Left lung (tissue), 10 donors: ENCODE measurements around the gene ARL10. TPM values are rescaled to one million over a fixed set of nuclear protein-coding genes. Genes with fewer than 3 reads are reported as not detected.

Source experiments
- ATAC-seq: fragments of 200-7000 bp; cut with Tn5 transposase; one replicate; pipeline ENCODE4 v1.9.1; 2020; ENCODE audit warnings: moderate library complexity
- DNase-seq, 4 donors: peaks; one replicate each; pipeline ENCODE4 v3.0.0-alpha.2; 2013 to 2020
- H3K27ac ChIP-seq, 2 donors: fragments of 200-600 bp; sonication (generic) in 1 of 2; one replicate each; pipeline versions ENCODE4 v1.5.0 to v1.8.0; 2020 to 2021
- H3K27me3 ChIP-seq, 2 donors: fragments of 200-600 bp; sonication (generic) in 1 of 2; one replicate each; pipeline versions ENCODE4 v1.5.0 to v1.8.0; 2020 to 2021
- H3K36me3 ChIP-seq, 2 donors: fragments of 200-600 bp; sonication (generic) in 1 of 2; one replicate each; pipeline versions ENCODE4 v1.5.0 to v1.8.0; 2020 to 2021
- H3K4me1 ChIP-seq, 2 donors: fragments of 200-600 bp; one replicate each; pipeline ENCODE4 v1.8.0; 2021
- H3K4me3 ChIP-seq, 2 donors: fragments of 200-600 bp; sonication (generic) in 1 of 2; one replicate each; pipeline versions ENCODE4 v1.5.0 to v1.8.0; 2020 to 2021; ENCODE audit warnings: mild to moderate bottlenecking in 1 of 2
- H3K9me3 ChIP-seq, 2 donors: fragments of 200-600 bp; sonication (generic) in 1 of 2; one replicate each; pipeline versions ENCODE4 v1.5.0 to v1.8.0; 2020 to 2021
- intact Hi-C, 2 donors: fragments of 100-400 bp; cut with DNase I; formaldehyde crosslinking; loops; one replicate each; pipeline versions ENCODE4 v1.11.2 to v1.14.2; 2022
- polyA plus RNA-seq, 6 donors: library from polyadenylated mRNA; unstranded; fragments of 120-200 nt; gene quantifications; one replicate each; pipeline ENCODE4 v1.2.1, GENCODE V29; 2013; ENCODE audit not compliant: insufficient read length in 6 of 6
- total RNA-seq, 2 donors: library from RNA; stranded (reverse); fragmentation: NEBNext Ultra II Directional; extraction: Animal tissue kit (Norgen Biotek cat#: 25700); gene quantifications; one replicate each; pipeline ENCODE4 v1.2.1, GENCODE V29; 2021
- TF ChIP-seq, protein P1 (sequence below), 2 donors: fragments of 200-600 bp; sonication (generic) in 1 of 2; IDR thresholded peaks; one replicate each; pipeline versions ENCODE4 v1.5.0 to v1.8.0; 2021; ENCODE audit warnings: antibody characterized with exemption in 2 of 2
- donor health status: DM: no; HTN: yes; CAD: no.
- donor health status: DM: no; HTN: no; CAD: no.

Gene ARL10
- total and polyA plus RNA-seq, 8 donors, result 6.0 to 20.1 (median 18.2) TPM

DNA sequence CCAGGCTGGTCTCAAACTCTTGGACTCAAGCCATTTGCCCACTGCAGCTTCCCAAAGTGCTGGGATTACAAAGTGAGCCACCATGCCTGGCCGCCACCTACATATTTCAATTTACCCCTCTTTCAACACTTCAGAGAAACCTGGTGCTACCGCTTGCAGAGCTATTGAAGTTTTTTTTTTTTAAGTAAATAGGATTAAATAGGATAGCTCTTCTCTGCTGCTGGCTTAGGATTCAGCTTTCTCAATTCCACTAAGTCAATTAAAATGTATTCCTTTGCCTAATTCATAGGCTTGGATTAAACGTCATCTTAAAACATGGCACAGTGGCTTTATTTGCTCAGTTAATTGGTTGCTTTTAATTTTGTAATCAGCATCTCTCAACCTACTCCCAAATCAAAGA is 44.7 kb upstream of the ARL10 start:
- Histone ChIP-seq H3K4me1 (no peaks in the 10 kb centered on the region), H3K4me3 (no peak overlapping the region), H3K27me3 (no peaks in the 10 kb centered on the region), H3K9me3 (no peaks in the 10 kb centered on the region), H3K27ac (no peak overlapping the region), H3K36me3 (peaks cover 0 to 42% of the 10 kb centered on the region in 2 donors)
- intact Hi-C loops, result no loop called here
- no peak for ATAC-seq
- DNase-seq, result no peak
- TF ChIP-seq, protein P1, sequence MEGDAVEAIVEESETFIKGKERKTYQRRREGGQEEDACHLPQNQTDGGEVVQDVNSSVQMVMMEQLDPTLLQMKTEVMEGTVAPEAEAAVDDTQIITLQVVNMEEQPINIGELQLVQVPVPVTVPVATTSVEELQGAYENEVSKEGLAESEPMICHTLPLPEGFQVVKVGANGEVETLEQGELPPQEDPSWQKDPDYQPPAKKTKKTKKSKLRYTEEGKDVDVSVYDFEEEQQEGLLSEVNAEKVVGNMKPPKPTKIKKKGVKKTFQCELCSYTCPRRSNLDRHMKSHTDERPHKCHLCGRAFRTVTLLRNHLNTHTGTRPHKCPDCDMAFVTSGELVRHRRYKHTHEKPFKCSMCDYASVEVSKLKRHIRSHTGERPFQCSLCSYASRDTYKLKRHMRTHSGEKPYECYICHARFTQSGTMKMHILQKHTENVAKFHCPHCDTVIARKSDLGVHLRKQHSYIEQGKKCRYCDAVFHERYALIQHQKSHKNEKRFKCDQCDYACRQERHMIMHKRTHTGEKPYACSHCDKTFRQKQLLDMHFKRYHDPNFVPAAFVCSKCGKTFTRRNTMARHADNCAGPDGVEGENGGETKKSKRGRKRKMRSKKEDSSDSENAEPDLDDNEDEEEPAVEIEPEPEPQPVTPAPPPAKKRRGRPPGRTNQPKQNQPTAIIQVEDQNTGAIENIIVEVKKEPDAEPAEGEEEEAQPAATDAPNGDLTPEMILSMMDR (IDR thresholded peaks at IDR 0.05), result no peak

DNA sequence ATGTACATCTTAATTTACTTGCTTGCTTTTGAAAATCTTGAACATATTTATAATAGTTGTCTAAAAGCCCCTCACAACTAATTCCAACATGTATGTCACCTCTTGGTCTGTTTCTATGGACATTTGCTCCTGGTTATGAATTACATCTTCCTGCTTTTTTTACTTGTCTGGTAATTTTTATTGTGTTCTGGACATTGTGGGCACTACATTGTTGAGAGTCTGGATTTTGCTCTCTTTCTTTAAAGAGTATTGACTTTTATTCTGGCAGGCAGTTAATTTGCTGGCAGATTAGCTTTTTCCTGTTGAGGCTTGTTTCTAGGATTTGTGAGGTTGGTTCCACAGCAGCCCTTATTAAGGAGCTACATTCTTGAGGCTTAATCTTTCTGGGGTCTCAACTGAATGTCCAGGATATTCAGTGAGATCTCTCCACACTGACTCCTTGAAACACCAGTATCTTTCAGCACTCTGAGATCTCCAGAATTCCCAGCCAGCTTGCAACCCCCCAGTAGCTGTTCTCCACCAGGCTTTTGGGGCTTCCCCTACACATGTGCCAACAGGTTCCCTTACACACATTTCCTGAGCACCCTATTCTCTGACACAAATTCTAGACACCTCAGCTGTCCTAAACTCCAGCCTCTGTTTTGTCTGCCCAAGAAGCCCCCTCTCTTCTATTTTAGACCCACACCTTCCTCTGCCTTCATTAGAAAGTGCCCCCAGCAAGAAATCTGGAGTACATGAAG is 31.1 kb upstream of the ARL10 start:
- Histone ChIP-seq H3K27ac (no peak overlapping the region), H3K36me3 (peaks cover 0 to 29% of the 10 kb centered on the region in 2 donors), H3K4me3 (no peak overlapping the region), H3K27me3 (no peaks in the 10 kb centered on the region), H3K4me1 (no peaks in the 10 kb centered on the region), H3K9me3 (peaks cover 0 to 5% of the 10 kb centered on the region in 2 donors)
- DNase-seq (no peak), ATAC-seq (no peak)
- TF ChIP-seq, protein P1 (IDR thresholded peaks at IDR 0.05), result no peak
- intact Hi-C loops, result no loop called here

DNA sequence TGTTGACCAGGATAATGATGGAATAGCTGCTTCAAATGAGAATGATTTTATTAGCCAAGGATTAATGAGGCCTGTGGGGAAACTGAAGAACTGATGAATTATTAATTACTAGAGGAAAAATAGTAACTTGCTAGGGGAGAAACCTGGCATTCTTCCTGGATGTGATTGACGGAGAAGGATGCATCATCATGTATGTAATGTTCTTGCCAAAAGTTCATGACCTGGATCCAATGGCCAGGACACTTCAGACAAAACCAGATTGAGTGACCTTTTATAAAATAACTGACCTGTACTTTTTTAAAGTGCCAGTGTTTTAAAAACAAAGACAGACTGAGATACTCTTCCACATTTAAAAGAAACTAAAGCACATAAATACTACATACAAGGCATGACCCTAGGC is 27.4 kb upstream of the ARL10 start:
- ATAC-seq (no peak), DNase-seq (no peak)
- H3K36me3 ChIP-seq, result peaks cover 0 to 29% of the 10 kb centered on the region in 2 donors
- H3K4me3 ChIP-seq, result no peak overlapping the region
- H3K4me1 ChIP-seq, result no peaks in the 10 kb centered on the region
- TF ChIP-seq, protein P1 (IDR thresholded peaks at IDR 0.05), result no peak
- H3K27me3 ChIP-seq, result no peaks in the 10 kb centered on the region
- intact Hi-C loops, result no loop called here
- H3K27ac ChIP-seq, result no peak overlapping the region
- H3K9me3 ChIP-seq, result peaks cover 0 to 5% of the 10 kb centered on the region in 2 donors

- H3K4me3 ChIP-seq, result no peak overlapping the region
- H3K27ac ChIP-seq, result no peak overlapping the region
- H3K4me1 ChIP-seq, result no peaks in the 10 kb centered on the region
- no peaks in the 10 kb centered on the region for H3K27me3 ChIP-seq
- TF ChIP-seq, protein P1 (IDR thresholded peaks at IDR 0.05), result no peak
- intact Hi-C loops, result no loop called here
- no peak for DNase-seq
- ATAC-seq, result no peak
- no peaks in the 10 kb centered on the region for H3K9me3 ChIP-seq
- peaks cover 0 to 29% of the 10 kb centered on the region in 2 donors for H3K36me3 ChIP-seq
Measured at GRCh38 chr5:176339304-176339703, 26.0 kb upstream of the ARL10 start.

DNA sequence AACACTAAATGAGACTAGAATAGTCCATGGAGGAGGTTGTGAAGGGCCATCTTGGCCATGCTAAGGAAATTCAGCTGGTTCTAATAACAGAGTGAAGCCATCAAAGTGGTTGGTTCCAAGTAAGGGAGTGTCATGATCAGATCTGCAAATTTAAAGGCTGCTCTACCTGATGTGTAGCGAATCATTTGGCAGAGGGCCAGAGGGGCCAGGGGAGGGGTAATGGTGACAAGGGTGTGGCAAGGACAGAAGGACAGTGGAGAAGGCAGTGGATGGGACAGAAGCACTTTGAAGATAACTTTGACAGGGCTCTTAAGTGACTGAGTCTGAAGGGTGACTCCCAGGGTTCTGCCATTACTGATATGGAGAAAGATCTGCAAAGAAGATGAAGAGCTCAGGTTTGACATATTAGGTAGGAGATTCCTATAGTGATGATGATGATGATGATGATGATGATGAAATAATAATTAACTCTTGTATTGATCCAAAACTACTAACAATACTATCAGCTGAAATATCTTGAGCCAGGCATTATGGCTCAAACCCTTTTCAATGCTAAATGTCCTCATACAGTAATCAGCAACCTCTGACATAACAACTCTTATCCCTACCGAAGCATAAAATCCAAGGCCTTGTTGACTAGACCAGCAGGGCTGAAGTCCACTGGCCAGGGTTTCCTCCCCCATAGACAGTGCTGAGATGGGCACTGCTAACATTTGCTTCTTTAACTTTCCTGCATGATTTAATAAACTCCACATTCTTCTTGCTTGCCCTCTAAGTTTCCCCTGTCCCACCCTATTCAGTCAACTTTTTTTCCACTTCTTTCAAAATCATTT is 23.7 kb upstream of the ARL10 start:
- Histone ChIP-seq H3K9me3 (no peaks in the 10 kb centered on the region), H3K36me3 (peaks cover 0 to 40% of the 10 kb centered on the region in 2 donors), H3K4me3 (no peak overlapping the region), H3K4me1 (no peaks in the 10 kb centered on the region), H3K27me3 (no peaks in the 10 kb centered on the region), H3K27ac (no peak overlapping the region)
- TF ChIP-seq, protein P1 (IDR thresholded peaks at IDR 0.05), result no peak
- DNase-seq, result no peak
- no peak for ATAC-seq
- intact Hi-C loops, result no loop called here
